Endothelial cell of umbilical vein (primary cell): ENCODE results near the gene POLR2L. TPM values are rescaled to one million over a fixed set of nuclear protein-coding genes. Genes with fewer than 3 reads are reported as not detected.

Experiments
- BruUV-seq: library from RNA; stranded (reverse); fragments of 400-500 nt; replicated peaks from 2 replicates; lab custom pipeline; 2021; lab: Mats Ljungman, UMichigan
- CTCF ChIA-PET: fragments of 300-600, 350-600 bp; sonication (Branson Sonifier 250); formaldehyde crosslinking; loops from one replicate; lab custom pipeline; 2021; ENCODE audit warnings: antibody characterized with exemption, inconsistent platforms; lab: Charles Lee
- POLR2A ChIA-PET: fragments of 300-600, 350-600 bp; sonication (Branson Sonifier 250); formaldehyde crosslinking; loops from one replicate; lab custom pipeline; 2021; ENCODE audit warnings: antibody characterized with exemption, inconsistent platforms; lab: Charles Lee
- DNase-seq: peaks from one replicate; pipeline ENCODE4 v3.0.0-alpha.2; 2011; ENCODE audit warnings: low read depth, low spot score
- FAIRE-seq: peaks from 2 replicates; lab custom pipeline; 2011; peaks lifted over from hg19 to GRCh38; lab: Jason Lieb, UNC
- H2AFZ ChIP-seq: 2 replicates; pipeline ENCODE4 v1.6.0; 2012; ENCODE audit warnings: low read depth, low read length, control low read depth, inconsistent platforms
- H3K27ac ChIP-seq: 2 replicates; pipeline ENCODE4 v1.5.1; 2011; ENCODE audit warnings: low read depth, mild to moderate bottlenecking, control low read depth, low read length, moderate library complexity; ENCODE audit not compliant: insufficient read depth
- H3K27me3 ChIP-seq, 2 experiments: 2 replicates each; pipeline versions ENCODE4 v1.6.0 to v1.6.1; 2011; ENCODE audit warnings: low read length in 2 of 2, mixed read lengths in 1 of 2; ENCODE audit not compliant: control insufficient read depth in 2 of 2, insufficient read depth in 2 of 2
- H3K36me3 ChIP-seq, 2 experiments: 2 replicates in 1 of 2; 3 replicates in 1 of 2; pipeline ENCODE4 v1.5.1; 2011; ENCODE audit warnings: low read length in 2 of 2, mild to moderate bottlenecking in 1 of 2, moderate library complexity in 1 of 2; ENCODE audit not compliant: control insufficient read depth in 2 of 2, insufficient read depth in 2 of 2; ENCODE audit errors: extremely low read depth in 1 of 2
- H3K4me1 ChIP-seq: 3 replicates; pipeline ENCODE4 v1.5.1; 2011; ENCODE audit warnings: mild to moderate bottlenecking, low read length; ENCODE audit not compliant: control insufficient read depth, insufficient read depth; ENCODE audit errors: extremely low read depth
- H3K4me2 ChIP-seq: 2 replicates; pipeline ENCODE4 v1.6.1; 2011; ENCODE audit warnings: low read length, control low read depth, mixed read lengths; ENCODE audit not compliant: insufficient read depth
- H3K4me3 ChIP-seq, 3 experiments: fragments of 200-600 bp in 1 of 3; sonication (generic), shearing (Covaris generic) in 1 of 3; replicated peaks in 1 of 3; 2 replicates each; pipeline ENCODE4 v1.5.1; 2011 to 2016; ENCODE audit warnings: control low read depth in 3 of 3, low read length in 3 of 3, mild to moderate bottlenecking in 2 of 3, inconsistent platforms in 1 of 3, low read depth in 1 of 3, moderate library complexity in 1 of 3; ENCODE audit not compliant: insufficient read depth in 1 of 3
- H3K79me2 ChIP-seq: 2 replicates; pipeline ENCODE4 v1.6.0; 2012; ENCODE audit warnings: low read length, inconsistent platforms; ENCODE audit not compliant: control insufficient read depth, insufficient read depth
- H3K9ac ChIP-seq: replicated peaks from 2 replicates; pipeline ENCODE3; 2011; ENCODE audit warnings: low read length, control low read depth; ENCODE audit not compliant: insufficient read depth; ENCODE audit errors: extremely low read depth
- H3K9me1 ChIP-seq: replicated peaks from 3 replicates; pipeline ENCODE4 v1.6.0; 2011; ENCODE audit warnings: mild to moderate bottlenecking, low read length; ENCODE audit not compliant: control insufficient read depth, insufficient read depth; ENCODE audit errors: extremely low read depth
- H3K9me3 ChIP-seq: replicated peaks from 2 replicates; pipeline ENCODE4 v1.5.1; 2012; ENCODE audit warnings: low read length, inconsistent platforms; ENCODE audit not compliant: control insufficient read depth, insufficient read depth
- H4K20me1 ChIP-seq: replicated peaks from 2 replicates; pipeline ENCODE3; 2011; ENCODE audit warnings: mild to moderate bottlenecking, low read length; ENCODE audit not compliant: control insufficient read depth, insufficient read depth; ENCODE audit errors: extremely low read depth
- CTCF ChIP-seq, 2 donors: IDR thresholded peaks; 1 replicate in 1 of 2; 2 replicates in 1 of 2; pipeline ENCODE4 v1.5.1; 2011; ENCODE audit warnings: low read length in 2 of 2, mild to moderate bottlenecking in 2 of 2, moderate library complexity in 2 of 2, control low read depth in 1 of 2, inconsistent platforms in 1 of 2, low read depth in 1 of 2; ENCODE audit not compliant: insufficient read depth in 1 of 2; ENCODE audit errors: extremely low read depth in 1 of 2
- EZH2 ChIP-seq: IDR thresholded peaks from 2 replicates; pipeline ENCODE4 v1.6.1; 2012; ENCODE audit warnings: borderline replicate concordance, low read depth, mild to moderate bottlenecking, moderate library complexity, low read length, inconsistent platforms; ENCODE audit not compliant: severe bottlenecking
- FOS ChIP-seq: IDR thresholded peaks from 2 replicates; pipeline ENCODE4 v1.6.1; 2011; ENCODE audit warnings: mild to moderate bottlenecking, low read length, moderate library complexity, borderline replicate concordance; ENCODE audit not compliant: insufficient read depth
- GATA2 ChIP-seq: IDR thresholded peaks from 2 replicates; pipeline ENCODE4 v1.7.0; 2011; ENCODE audit warnings: low read depth, mild to moderate bottlenecking, moderate library complexity, mixed read lengths, low read length; ENCODE audit not compliant: insufficient read length, insufficient read depth
- JUN ChIP-seq: IDR thresholded peaks from 2 replicates; pipeline ENCODE4 v1.6.1; 2011; ENCODE audit warnings: borderline replicate concordance, low read depth; ENCODE audit not compliant: insufficient read length, insufficient read depth
- MAX ChIP-seq: IDR thresholded peaks from 2 replicates; pipeline ENCODE4 v1.6.1; 2011; ENCODE audit not compliant: insufficient read depth, insufficient read length
- MYC ChIP-seq: IDR thresholded peaks from one replicate; pipeline ENCODE4 v1.6.1; 2011; ENCODE audit warnings: mild to moderate bottlenecking, low read depth, low read length
- POLR2A ChIP-seq: IDR thresholded peaks from 2 replicates; pipeline ENCODE4 v1.6.1; 2012; ENCODE audit warnings: low read depth, mild to moderate bottlenecking, control low read depth, low read length
- POLR2AphosphoS5 ChIP-seq: IDR thresholded peaks from 2 replicates; pipeline ENCODE4 v1.6.1; 2012; ENCODE audit warnings: low read depth, mild to moderate bottlenecking, control low read depth, low read length, moderate library complexity; ENCODE audit not compliant: insufficient read depth
- dilution Hi-C: fragments of 300-500 bp; cut with MboI; formaldehyde crosslinking; loops from one replicate; pipeline ENCODE4 v1.15.0; 2019; ENCODE audit warnings: low sequenced_read_pairs; ENCODE audit not compliant: extremely low pct_ligation_motif_present
- intact Hi-C: fragments of 100-400 bp; cut with micrococcal nuclease; formaldehyde crosslinking; loops from one replicate; pipeline ENCODE4 v1.10.0; 2022
- polyA plus RNA-seq, 4 experiments: library from polyadenylated mRNA; depleted of rRNA in 3 of 4; stranded (reverse) in 3 of 4; unstranded in 1 of 4; fragments of >200 nt; gene quantifications; 2 replicates each; pipeline versions ENCODE4 v1.2.1 to v1.2.3, GENCODE V29; 2011 to 2012; ENCODE audit warnings: missing spikeins in 1 of 4
- total RNA-seq: library from RNA; stranded (reverse); gene quantifications from 2 replicates; pipeline ENCODE4 v1.2.3, GENCODE V29; 2021

POLR2L gene
- total and polyA plus RNA-seq, 2 donors (not counting 3 experiments of a cell fraction or from before 2014, with no cell fraction given) = 146 to 259 TPM

- H4K20me1 ChIP-seq = no peaks in the 10 kb centered on the region
- no peaks in the 10 kb centered on the region for H3K9me1 ChIP-seq
- CTCF ChIA-PET = interaction anchor here (0.8 to 2.7 kb wide), 2 partner anchors 9 to 17 kb away, joined by 3 to 8 read pairs; no protein-coding TSS in a partner anchor
- H3K79me2 ChIP-seq = peaks cover 20% of the 10 kb centered on the region
- no TSS peak for BruUV-seq
- DNase-seq (peak; percentile 39), FAIRE-seq (no peak)
- no peak overlapping the region for H3K4me3 ChIP-seq
- H3K36me3 ChIP-seq = peaks cover 0 to 4% of the 10 kb centered on the region in 2 experiments
- dilution Hi-C loops = no loop called here
- H2AFZ ChIP-seq = no peak overlapping the region
- no peaks in the 10 kb centered on the region for H3K27me3 ChIP-seq
- H3K4me1 ChIP-seq = peaks cover 57% of the 10 kb centered on the region
- no peaks in the 10 kb centered on the region for H3K9me3 ChIP-seq
- H3K9ac ChIP-seq = no peak overlapping the region
- intact Hi-C loops = no loop called here
- TF ChIP-seq JUN (no peak), MAX (no peak), GATA2 (no peak), EZH2 (no peak), CTCF (IDR thresholded peaks at IDR 0.05; ENCODE audit: extremely low read depth in 1 of 2, insufficient read depth in 1 of 2, low read depth in 1 of 2, low read length in 2 of 2) (no peak), FOS (no peak), POLR2A (no peak), MYC (no peak), POLR2AphosphoS5 (no peak)
- H3K27ac ChIP-seq = no peak overlapping the region
- POLR2A ChIA-PET = interaction anchor here (2.3 to 3.6 kb wide), 2 partner anchors 11 to 12 kb away, joined by 15 to 28 read pairs; partner anchors contain the start of genes PNPLA2, POLR2L and TSPAN4
- H3K4me2 ChIP-seq = no peak overlapping the region
Measured at GRCh38 chr11:831118-831864, 11.0 kb downstream of the POLR2L start.
